Measurements from ENCODE around the gene REM2. TPM values are rescaled to one million over a fixed set of nuclear protein-coding genes. Genes with fewer than 3 reads are reported as not detected.

The REM2 gene
- total RNA-seq, 1 donor from 2014 or later, result 0.79 TPM

DNA sequence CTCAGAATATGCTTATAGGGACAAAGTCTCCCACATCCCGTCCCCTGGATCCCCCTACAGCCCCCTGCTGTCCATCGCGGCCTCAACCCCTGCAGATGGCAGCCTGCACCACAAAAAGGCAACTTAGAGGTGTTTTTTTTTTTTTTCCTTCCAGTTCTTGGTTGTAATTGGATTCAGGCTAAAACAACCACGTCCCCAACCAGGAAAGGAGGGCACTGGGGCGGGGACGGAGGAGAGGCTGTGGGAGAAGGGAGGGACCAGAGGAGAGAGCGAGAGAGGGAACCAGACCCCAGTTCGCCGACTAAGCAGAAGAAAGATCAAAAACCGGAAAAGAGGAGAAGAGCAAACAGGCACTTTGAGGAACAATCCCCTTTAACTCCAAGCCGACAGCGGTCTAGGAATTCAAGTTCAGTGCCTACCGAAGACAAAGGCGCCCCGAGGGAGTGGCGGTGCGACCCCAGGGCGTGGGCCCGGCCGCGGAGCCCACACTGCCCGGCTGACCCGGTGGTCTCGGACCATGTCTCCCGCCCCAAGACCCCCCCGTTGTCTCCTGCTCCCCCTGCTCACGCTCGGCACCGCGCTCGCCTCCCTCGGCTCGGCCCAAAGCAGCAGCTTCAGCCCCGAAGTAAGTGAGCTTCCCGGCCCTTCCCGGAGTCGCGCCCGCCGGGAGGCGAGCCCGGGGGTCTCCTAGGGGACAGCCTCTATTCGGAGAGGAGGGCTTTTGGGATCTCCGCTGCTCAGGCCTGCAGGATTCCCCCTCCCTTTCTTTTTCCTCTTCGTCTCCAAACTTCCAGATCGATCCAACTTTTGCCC lies 46.5 kb upstream of the REM2 start, which contains the start of gene MMP14:
Gene MMP14 (plus strand): TSS at position 285 of the 813 bp plus-strand sequence. CDS start 233 bp downstream, at position 518.
- Histone ChIP-seq H3K79me2 (ENCODE audit: insufficient read depth, low read length) (peaks cover 64% of the 10 kb centered on the region), H3K9ac (ENCODE audit: low read length) (peak within 1 kb of the TSS; percentile 99), H3K27ac (ENCODE audit: low read depth, low read length) (peak within 1 kb of the TSS; percentile 92), H3K9me3 (ENCODE audit: insufficient read depth, low read depth, low read length) (no peaks in the 10 kb centered on the region), H3K27me3 (ENCODE audit: insufficient read depth, low read length) (no peaks in the 10 kb centered on the region), H3K4me3 (ENCODE audit: insufficient read depth, low read depth, low read length) (peak within 1 kb of the TSS; percentile 93), H3K4me2 (ENCODE audit: low read length) (peak within 1 kb of the TSS; percentile 90), H3K36me3 (ENCODE audit: insufficient read depth, low read length) (peaks cover 32% of the 10 kb centered on the region), H4K20me1 (ENCODE audit: insufficient read depth, low read length) (peaks cover 26% of the 10 kb centered on the region), H3K4me1 (ENCODE audit: insufficient read depth, low read length) (peaks cover 16% of the 10 kb centered on the region), H2AFZ (ENCODE audit: low read depth, low read length) (no peak within 1 kb of the TSS)
- Mint-ChIP-seq H3K36me3 (ENCODE audit: low read depth, unreplicated experiment) (peaks cover 21% of the 10 kb centered on the region), H3K27me3 (ENCODE audit: low read depth, unreplicated experiment) (no peaks in the 10 kb centered on the region), H3K4me3 (ENCODE audit: unreplicated experiment) (peak within 1 kb of the TSS; percentile 100), H3K27ac (ENCODE audit: unreplicated experiment) (peak within 1 kb of the TSS; percentile 98), H3K4me1 (ENCODE audit: low read depth, unreplicated experiment) (peaks cover 21% of the 10 kb centered on the region), H3K9me3 (ENCODE audit: unreplicated experiment) (no peaks in the 10 kb centered on the region)
- TF ChIP-seq, protein P1, sequence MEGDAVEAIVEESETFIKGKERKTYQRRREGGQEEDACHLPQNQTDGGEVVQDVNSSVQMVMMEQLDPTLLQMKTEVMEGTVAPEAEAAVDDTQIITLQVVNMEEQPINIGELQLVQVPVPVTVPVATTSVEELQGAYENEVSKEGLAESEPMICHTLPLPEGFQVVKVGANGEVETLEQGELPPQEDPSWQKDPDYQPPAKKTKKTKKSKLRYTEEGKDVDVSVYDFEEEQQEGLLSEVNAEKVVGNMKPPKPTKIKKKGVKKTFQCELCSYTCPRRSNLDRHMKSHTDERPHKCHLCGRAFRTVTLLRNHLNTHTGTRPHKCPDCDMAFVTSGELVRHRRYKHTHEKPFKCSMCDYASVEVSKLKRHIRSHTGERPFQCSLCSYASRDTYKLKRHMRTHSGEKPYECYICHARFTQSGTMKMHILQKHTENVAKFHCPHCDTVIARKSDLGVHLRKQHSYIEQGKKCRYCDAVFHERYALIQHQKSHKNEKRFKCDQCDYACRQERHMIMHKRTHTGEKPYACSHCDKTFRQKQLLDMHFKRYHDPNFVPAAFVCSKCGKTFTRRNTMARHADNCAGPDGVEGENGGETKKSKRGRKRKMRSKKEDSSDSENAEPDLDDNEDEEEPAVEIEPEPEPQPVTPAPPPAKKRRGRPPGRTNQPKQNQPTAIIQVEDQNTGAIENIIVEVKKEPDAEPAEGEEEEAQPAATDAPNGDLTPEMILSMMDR (IDR thresholded peaks at IDR 0.05; ENCODE audit: insufficient read depth, low read depth, low read length), result peak; percentile 33
- no peak for TF ChIP-seq EZH2 (IDR thresholded peaks at IDR 0.05; ENCODE audit: insufficient read depth, low read length)
- FAIRE-seq (no peak), DNase-seq (ENCODE audit: low read depth) (peak; percentile 81)

DNA sequence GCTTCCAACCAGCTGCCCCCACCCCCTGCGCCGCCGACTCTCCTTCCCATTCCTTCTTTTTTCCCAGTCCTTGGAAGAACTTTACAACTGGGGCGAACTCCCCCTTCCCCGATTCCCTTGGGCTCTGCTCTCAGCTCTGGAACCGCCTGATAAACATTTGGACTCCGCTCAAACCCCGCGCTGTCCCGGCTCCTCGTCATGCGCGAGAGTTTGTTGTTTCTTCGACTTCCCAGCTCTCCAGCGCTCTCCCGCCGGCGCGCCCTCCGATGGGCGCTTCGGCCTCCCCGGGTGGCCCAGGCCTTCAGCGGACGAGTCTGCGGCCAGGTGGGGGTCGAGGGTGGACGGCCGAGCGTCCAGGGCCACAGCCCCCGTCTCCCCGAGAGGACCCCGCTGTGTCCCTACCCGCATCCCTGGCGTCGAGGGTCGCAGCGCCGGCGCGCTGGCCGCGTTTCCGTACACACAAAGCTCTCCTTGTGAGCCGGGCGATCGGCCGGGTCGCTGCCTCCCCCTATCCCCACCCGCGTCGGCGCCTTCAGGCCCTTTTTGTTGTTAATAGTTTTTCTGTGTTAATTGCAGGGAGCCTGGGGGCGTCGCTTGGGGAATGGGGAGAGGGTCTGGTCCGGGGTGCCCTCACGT lies 45.8 kb upstream of the REM2 start:
- H3K27ac ChIP-seq (ENCODE audit: low read depth, low read length), result peak overlapping the region; percentile 92
- H3K27ac Mint-ChIP-seq (ENCODE audit: unreplicated experiment), result peak overlapping the region; percentile 98
- no peaks in the 10 kb centered on the region for H3K27me3 ChIP-seq (ENCODE audit: insufficient read depth, low read length)
- peak overlapping the region; percentile 99 for H3K9ac ChIP-seq (ENCODE audit: low read length)
- no peaks in the 10 kb centered on the region for H3K9me3 ChIP-seq (ENCODE audit: insufficient read depth, low read depth, low read length)
- H3K4me3 Mint-ChIP-seq (ENCODE audit: unreplicated experiment), result peak overlapping the region; percentile 100
- FAIRE-seq (no peak), DNase-seq (ENCODE audit: low read depth) (no peak)
- H3K9me3 Mint-ChIP-seq (ENCODE audit: unreplicated experiment), result no peaks in the 10 kb centered on the region
- H4K20me1 ChIP-seq (ENCODE audit: insufficient read depth, low read length), result peaks cover 33% of the 10 kb centered on the region
- peaks cover 16% of the 10 kb centered on the region for H3K4me1 ChIP-seq (ENCODE audit: insufficient read depth, low read length)
- H3K36me3 Mint-ChIP-seq (ENCODE audit: low read depth, unreplicated experiment), result peaks cover 25% of the 10 kb centered on the region
- H3K4me1 Mint-ChIP-seq (ENCODE audit: low read depth, unreplicated experiment), result peaks cover 26% of the 10 kb centered on the region
- peak overlapping the region; percentile 90 for H3K4me2 ChIP-seq (ENCODE audit: low read length)
- peak overlapping the region; percentile 93 for H3K4me3 ChIP-seq (ENCODE audit: insufficient read depth, low read depth, low read length)
- H3K79me2 ChIP-seq (ENCODE audit: insufficient read depth, low read length), result peaks cover 64% of the 10 kb centered on the region
- H2AFZ ChIP-seq (ENCODE audit: low read depth, low read length), result no peak overlapping the region
- peaks cover 35% of the 10 kb centered on the region for H3K36me3 ChIP-seq (ENCODE audit: insufficient read depth, low read length)
- no peak for TF ChIP-seq EZH2 (IDR thresholded peaks at IDR 0.05; ENCODE audit: insufficient read depth, low read length)
- TF ChIP-seq, protein P1 (IDR thresholded peaks at IDR 0.05; ENCODE audit: insufficient read depth, low read depth, low read length), result no peak
- no peaks in the 10 kb centered on the region for H3K27me3 Mint-ChIP-seq (ENCODE audit: low read depth, unreplicated experiment)
